ENCODE results near the gene IPCEF1. TPM values are rescaled to one million over a fixed set of nuclear protein-coding genes. Genes with fewer than 3 reads are reported as not detected.

The IPCEF1 gene
- total RNA-seq, 1 experiment from 2014 or later, result 0.48 TPM

- H3K9me3 ChIP-seq (ENCODE audit: control insufficient read depth, low read depth, low read length), result no peaks in the 10 kb centered on the region
- H2AK5ac ChIP-seq (ENCODE audit: insufficient read length, low read length), result no peak overlapping the region
- H3K4me2 ChIP-seq (ENCODE audit: insufficient read depth, insufficient read length, low read length), result no peak overlapping the region
- H3K4ac ChIP-seq (ENCODE audit: low read depth, low read length), result no peak overlapping the region
- H3K9me3 Mint-ChIP-seq, result no peaks in the 10 kb centered on the region; a peak in 1 of 5 replicates
- H3K18ac ChIP-seq (ENCODE audit: insufficient read length, low read depth, low read length), result no peak overlapping the region
- no peak overlapping the region for H3K9ac ChIP-seq (ENCODE audit: extremely low read depth, insufficient read length, low read length)
- H3K4me3 Mint-ChIP-seq, result no peak overlapping the region
- H3K4me1 Mint-ChIP-seq, result no peaks in the 10 kb centered on the region
- no peaks in the 10 kb centered on the region for H3K79me1 ChIP-seq (ENCODE audit: insufficient read depth, low read depth, low read length, poor library complexity, severe bottlenecking)
- H2BK12ac ChIP-seq (ENCODE audit: insufficient read length, low read depth, low read length), result no peak overlapping the region
- H4K91ac ChIP-seq (ENCODE audit: insufficient read length, low read depth, low read length), result no peak overlapping the region
- peak overlapping the region in 1 of 3 experiments; percentile 79; a peak in 1 of 7 replicates for H3K27ac Mint-ChIP-seq
- no peak overlapping the region for H3K27ac ChIP-seq (ENCODE audit: insufficient read length, low read depth, low read length)
- no peak overlapping the region for H3K14ac ChIP-seq (ENCODE audit: insufficient read depth, low read length)
- DNase-seq, result no peak
- no peak for TF ChIP-seq CTCF (conservative IDR thresholded peaks at IDR 0.05)
- H3K23ac ChIP-seq (ENCODE audit: insufficient read length, low read depth, low read length), result no peak overlapping the region
- H3K27me3 ChIP-seq (ENCODE audit: insufficient read depth, low read length), result no peaks in the 10 kb centered on the region
- no peak overlapping the region for H2BK5ac ChIP-seq (ENCODE audit: insufficient read length, low read length)
- H3K36me3 Mint-ChIP-seq (ENCODE audit: insufficient read depth in 1 of 3, low read depth in 3 of 3), result no peaks in the 10 kb centered on the region; a peak in 1 of 7 replicates
- no peaks in the 10 kb centered on the region for H3K23me2 ChIP-seq (ENCODE audit: insufficient read length, low read depth, low read length, poor library complexity, severe bottlenecking)
- no peaks in the 10 kb centered on the region for H3K4me1 ChIP-seq (ENCODE audit: insufficient read depth, low read length)
- H3K79me2 ChIP-seq (ENCODE audit: insufficient read depth, low read length), result no peaks in the 10 kb centered on the region
- no peak overlapping the region for H2BK15ac ChIP-seq (ENCODE audit: low read depth, low read length)
- no peaks in the 10 kb centered on the region for H4K20me1 ChIP-seq (ENCODE audit: control insufficient read depth, insufficient read depth, insufficient read length)
- H3K27me3 Mint-ChIP-seq (ENCODE audit: low read depth), result no peaks in the 10 kb centered on the region
- H2BK120ac ChIP-seq (ENCODE audit: low read depth, low read length, poor library complexity, severe bottlenecking), result no peak overlapping the region
- H2BK20ac ChIP-seq (ENCODE audit: low read depth, low read length, poor library complexity, severe bottlenecking), result no peak overlapping the region
- H2AFZ ChIP-seq (ENCODE audit: low read length), result no peak overlapping the region
- WGBS (ENCODE audit: extremely low coverage, insufficient read length, low lambda C conversion rate), result no CpG with 5 or more reads among the region's 2 CpGs
- no peak overlapping the region for H4K5ac ChIP-seq (ENCODE audit: insufficient read length, low read depth, low read length)
- H3K56ac ChIP-seq (ENCODE audit: insufficient read length, low read depth, low read length), result no peak overlapping the region
- no peak overlapping the region for H4K8ac ChIP-seq (replicated peaks; ENCODE audit: insufficient read length, low read depth, low read length)
- H3T11ph ChIP-seq (ENCODE audit: low read length), result no peak overlapping the region
Measured at GRCh38 chr6:154356113-154356512, 490 bp downstream of the IPCEF1 start.

Data from H9 (cell line).